Ammon's horn (tissue), 1 donor: ENCODE data around the gene TAGLN3.

Source experiments
- DNase-seq: peaks from one replicate; pipeline ENCODE4 v3.0.0-alpha.2; 2016; ENCODE audit warnings: low spot score

TAGLN3 gene

DNA sequence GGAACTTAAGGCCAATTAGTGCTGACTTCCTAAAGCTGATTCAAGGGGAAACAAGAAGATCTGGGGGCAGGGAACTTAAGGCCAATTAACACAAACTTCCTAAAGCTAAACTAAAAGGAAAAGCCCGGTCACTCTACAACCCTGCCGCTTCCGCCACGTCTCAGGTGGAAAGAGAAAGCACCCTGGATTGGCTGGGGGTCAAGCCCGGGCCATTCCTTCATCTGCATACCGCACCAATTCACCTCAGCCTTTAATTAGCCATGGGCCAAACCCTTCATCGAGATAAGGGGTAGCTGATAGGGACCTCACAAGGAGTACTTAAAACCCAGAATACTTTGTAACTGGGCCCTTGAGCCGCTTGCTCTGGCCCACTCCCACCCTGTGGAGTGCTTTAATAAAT is 50.2 kb downstream of the TAGLN3 start:
- DNase-seq = no peak

DNA sequence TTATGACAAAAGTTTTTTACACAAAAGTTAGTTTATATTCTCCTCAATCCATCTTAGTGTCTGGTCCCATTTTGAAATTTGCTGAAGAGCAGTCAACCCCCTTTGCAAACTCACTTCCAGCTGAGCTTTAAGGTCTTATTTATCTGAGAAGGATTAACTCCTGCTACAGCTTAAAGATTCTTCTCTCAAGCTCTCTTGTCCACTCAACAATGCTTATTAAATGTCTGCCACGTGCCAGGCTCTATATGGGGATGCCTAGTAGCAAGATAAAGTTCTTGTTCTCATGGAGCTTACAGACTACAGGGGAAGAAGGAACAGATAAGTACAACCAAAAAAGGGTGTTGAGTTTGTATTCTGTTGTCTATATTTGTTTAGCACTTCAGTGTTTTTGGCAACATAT is 54.5 kb downstream of the TAGLN3 start:
- DNase-seq = no peak

DNA sequence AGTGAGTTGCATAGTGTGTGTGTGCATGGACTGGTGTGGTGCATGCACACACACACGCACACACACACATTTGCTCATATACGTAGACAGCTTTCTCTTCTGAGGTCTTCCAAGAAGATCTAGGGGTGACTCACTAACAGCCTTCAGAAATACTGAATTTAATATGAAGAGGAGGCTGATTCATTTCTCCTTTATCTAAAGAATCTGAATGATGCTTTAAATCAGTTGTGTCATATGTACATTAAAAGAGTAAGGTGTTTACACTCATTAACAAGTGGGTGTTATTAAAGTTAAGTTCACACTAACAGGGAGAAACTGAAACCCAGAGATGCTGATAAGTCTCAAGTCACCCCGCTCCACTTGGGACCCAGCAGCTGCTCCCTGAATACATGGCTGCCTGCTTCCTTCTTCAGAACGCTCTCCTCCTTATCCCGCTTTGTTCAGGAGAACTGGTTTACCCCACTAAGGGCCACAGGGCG is 57.8 kb downstream of the TAGLN3 start:
- DNase-seq = no peak

DNA sequence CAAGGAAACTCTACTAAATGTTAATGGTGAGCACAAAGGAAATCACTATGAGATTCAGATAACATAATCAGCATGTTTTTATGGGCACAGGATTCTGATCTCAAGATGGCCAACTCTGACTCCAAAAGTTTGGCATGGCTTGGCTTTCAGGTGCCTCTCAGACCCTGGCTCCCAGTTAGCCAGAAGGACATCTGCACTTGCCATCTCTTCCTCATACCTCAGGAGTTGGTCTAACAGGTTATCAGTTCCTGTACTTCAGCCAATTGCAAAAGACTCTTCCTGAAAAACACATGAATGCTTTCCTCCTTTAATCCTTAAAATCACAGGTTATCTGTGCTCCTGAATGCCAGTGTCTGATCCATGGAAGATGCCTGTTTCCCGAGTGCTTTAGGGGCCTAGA is 60.8 kb downstream of the TAGLN3 start:
- no peak for DNase-seq

DNA sequence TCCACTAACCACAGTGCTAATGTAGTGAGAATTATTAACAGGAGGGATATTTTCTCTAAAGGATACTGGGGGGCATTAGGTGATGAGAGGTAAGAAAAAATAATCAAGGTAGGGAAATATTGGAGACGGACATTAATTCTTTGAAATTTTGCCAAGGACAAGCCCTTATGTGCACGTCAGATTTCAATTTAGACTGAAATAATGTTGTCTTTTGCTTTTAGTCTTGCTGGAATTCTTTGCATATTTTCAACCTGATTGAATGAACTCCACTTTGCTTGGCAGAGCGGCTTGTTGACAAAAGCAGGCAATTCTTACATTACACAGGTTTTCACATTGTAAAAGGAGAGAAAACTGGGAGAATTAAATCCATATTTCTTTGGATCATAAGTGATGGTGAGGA is 62.4 kb downstream of the TAGLN3 start:
- no peak for DNase-seq
